Esophagus (tissue), 2 donors: ENCODE measurements around the gene XAB2. TPM values are rescaled to one million over a fixed set of nuclear protein-coding genes. Genes with fewer than 3 reads are reported as not detected.

ENCODE experiments used
- H3K27ac ChIP-seq, 2 donors: one replicate each; pipeline ENCODE4 v1.5.1; 2013; ENCODE audit warnings: low read depth in 2 of 2, mild to moderate bottlenecking in 2 of 2, inconsistent platforms in 1 of 2, low read length in 1 of 2, moderate library complexity in 1 of 2
- H3K27me3 ChIP-seq, 2 donors: one replicate each; pipeline ENCODE4 v1.6.1; 2013; ENCODE audit warnings: low read length in 2 of 2, control low read depth in 1 of 2, mild to moderate bottlenecking in 1 of 2; ENCODE audit not compliant: insufficient read depth in 2 of 2, control insufficient read depth in 1 of 2
- H3K36me3 ChIP-seq, 2 donors: one replicate each; pipeline ENCODE4 v1.6.1; 2013; ENCODE audit warnings: low read length in 1 of 2; ENCODE audit not compliant: control insufficient read depth in 2 of 2, insufficient read depth in 2 of 2
- H3K4me1 ChIP-seq, 2 donors: one replicate each; pipeline ENCODE4 v1.6.1; 2013; ENCODE audit warnings: low read length in 1 of 2; ENCODE audit not compliant: control insufficient read depth in 2 of 2, insufficient read depth in 2 of 2
- H3K4me3 ChIP-seq, 2 donors: one replicate each; pipeline ENCODE4 v1.5.1; 2013; ENCODE audit warnings: low read length in 2 of 2, mild to moderate bottlenecking in 2 of 2, low read depth in 1 of 2, moderate library complexity in 1 of 2
- H3K9me3 ChIP-seq, 2 donors: one replicate each; pipeline ENCODE4 v1.6.1; 2013; ENCODE audit warnings: mild to moderate bottlenecking in 2 of 2, low read depth in 1 of 2, low read length in 1 of 2, moderate library complexity in 1 of 2; ENCODE audit not compliant: control insufficient read depth in 2 of 2, insufficient read depth in 1 of 2
- WGBS, 2 donors: extraction: QIAGEN DNeasy Blood & Tissue Kit; methylation state at CpG; one replicate each; pipeline ENCODE4 v1.1.7; 2013; 5-methylcytosine and 5-hydroxymethylcytosine counted together
- polyA plus RNA-seq, 2 donors: library from polyadenylated mRNA; stranded (reverse); fragments of 200-250 nt; gene quantifications; one replicate each; pipeline ENCODE4 v1.2.3, GENCODE V29; 2013
- donor health status: healthy with polysubstance abuse.
- donor health status: Bipolar disorder and iron deficiency.

The XAB2 gene
- polyA plus RNA-seq, 2 donors, result 26.9 to 28.1 TPM

DNA sequence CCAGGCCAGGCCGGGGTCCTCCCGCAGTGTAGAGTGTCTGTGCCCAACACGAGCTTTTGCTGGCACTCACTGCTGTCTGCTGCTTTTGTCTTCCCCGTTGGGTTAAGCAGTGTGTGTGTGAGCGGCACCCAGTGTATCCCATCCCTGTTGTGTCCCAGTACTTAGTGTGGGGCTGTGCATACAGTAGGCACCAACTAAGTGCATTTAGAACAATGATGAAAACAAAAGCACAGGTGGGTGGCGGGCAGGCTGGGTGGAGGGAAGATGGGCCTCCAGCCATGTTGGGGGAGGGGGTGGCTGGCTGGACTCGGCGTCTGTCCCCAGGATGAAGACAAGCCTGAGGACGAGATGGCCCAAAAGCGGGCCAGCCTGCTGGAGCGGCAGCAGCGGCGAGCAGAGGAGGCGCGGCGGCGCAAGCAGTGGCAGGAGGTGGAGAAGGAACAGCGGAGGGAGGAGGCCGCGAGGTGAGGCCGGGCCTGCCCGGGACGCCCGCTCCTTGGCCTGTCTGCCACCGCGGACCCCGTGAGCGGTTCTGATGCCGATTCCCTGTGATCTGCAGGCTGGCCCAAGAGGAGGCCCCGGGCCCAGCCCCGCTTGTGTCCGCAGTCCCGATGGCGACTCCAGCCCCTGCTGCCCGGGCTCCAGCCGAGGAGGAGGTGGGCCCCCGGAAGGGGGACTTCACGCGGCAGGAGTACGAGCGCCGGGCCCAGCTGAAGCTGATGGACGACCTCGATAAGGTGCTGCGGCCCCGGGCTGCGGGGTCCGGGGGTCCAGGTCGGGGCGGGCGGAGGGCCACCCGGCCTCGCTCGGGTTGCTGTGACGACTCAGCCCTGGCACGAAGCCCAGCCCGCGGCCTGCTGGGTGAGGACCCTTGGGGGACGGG is 14.2 kb downstream of the XAB2 start:
- WGBS, 2 donors, result 83% methylated on average over 51 to 59 of the region's 59 CpGs
- peaks cover 0 to 49% of the 10 kb centered on the region in 2 donors for H3K36me3 ChIP-seq

DNA sequence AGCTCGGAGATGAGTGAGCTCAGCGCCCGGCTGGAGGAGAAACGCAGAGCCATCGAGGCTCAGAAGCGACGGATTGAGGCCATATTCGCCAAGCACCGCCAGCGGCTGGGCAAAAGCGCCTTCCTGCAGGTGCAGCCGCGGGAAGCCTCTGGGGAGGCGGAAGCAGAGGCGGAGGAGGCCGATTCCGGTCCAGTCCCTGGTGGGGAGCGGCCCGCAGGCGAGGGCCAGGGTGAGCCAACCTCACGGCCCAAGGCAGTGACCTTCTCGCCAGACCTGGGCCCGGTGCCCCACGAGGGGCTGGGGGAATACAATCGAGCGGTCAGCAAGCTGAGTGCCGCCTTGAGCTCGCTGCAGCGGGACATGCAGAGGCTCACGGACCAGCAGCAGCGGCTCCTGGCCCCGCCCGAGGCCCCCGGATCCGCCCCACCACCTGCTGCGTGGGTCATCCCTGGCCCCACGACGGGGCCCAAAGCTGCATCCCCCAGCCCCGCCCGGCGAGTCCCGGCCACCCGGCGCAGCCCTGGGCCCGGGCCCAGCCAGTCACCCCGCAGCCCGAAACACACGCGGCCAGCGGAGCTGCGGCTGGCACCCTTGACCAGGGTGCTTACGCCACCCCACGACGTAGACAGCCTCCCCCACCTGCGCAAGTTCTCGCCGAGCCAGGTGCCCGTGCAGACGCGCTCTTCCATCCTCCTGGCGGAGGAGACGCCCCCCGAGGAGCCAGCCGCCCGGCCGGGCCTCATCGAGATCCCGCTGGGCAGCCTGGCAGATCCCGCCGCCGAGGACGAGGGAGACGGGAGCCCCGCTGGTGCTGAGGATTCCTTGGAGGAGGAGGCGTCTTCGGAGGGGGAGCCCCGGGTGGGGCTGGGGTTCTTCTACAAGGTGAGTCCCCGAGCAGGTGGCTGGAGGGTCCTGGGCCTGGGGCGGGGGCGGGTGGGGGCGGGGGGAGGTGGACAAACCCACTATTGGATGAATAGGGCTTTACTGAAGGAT is 16.8 kb downstream of the XAB2 start:
- Histone ChIP-seq H3K27me3 (no peaks in the 10 kb centered on the region), H3K4me1 (no peaks in the 10 kb centered on the region), H3K36me3 (peaks cover 0 to 36% of the 10 kb centered on the region in 2 donors), H3K27ac (no peak overlapping the region), H3K4me3 (no peak overlapping the region), H3K9me3 (no peaks in the 10 kb centered on the region)
- 91 to 92% methylated on average over 70 to 81 of the region's 81 CpGs for WGBS, 2 donors

More for the DNA sequence above, 14.2 kb downstream of the XAB2 start:
- Histone ChIP-seq H3K4me3 (no peak overlapping the region), H3K4me1 (peaks cover 4 to 19% of the 10 kb centered on the region in 2 donors), H3K27me3 (no peaks in the 10 kb centered on the region), H3K9me3 (no peaks in the 10 kb centered on the region), H3K27ac (no peak overlapping the region)

DNA sequence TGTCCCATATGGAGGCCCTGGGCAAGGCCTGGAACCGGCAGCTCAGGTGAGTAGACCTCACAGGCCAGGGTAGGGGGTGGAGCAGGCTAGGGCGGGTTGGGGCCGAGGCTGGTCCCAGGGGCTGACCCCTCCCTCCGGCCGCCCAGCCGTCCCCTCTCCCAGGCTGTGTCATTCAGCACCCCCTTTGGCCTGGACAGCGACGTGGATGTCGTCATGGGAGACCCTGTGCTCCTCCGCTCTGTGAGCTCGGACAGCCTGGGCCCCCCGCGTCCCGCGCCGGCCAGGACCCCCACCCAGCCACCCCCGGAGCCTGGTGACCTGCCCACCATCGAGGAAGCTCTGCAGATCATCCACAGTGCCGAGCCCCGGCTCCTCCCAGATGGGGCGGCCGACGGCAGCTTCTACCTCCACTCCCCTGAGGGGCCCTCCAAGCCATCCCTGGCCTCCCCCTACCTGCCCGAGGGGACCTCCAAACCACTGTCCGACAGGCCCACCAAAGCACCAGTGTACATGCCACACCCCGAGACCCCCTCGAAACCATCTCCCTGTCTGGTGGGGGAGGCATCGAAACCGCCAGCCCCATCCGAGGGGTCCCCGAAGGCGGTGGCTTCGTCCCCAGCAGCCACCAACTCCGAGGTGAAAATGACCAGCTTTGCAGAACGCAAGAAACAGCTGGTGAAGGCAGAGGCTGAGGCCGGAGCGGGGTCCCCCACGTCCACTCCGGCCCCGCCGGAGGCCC is 17.6 kb downstream of the XAB2 start:
- 88 to 92% methylated on average over 40 to 41 of the region's 41 CpGs for WGBS, 2 donors
- Histone ChIP-seq H3K36me3 (peaks cover 0 to 32% of the 10 kb centered on the region in 2 donors), H3K9me3 (no peaks in the 10 kb centered on the region), H3K4me3 (no peak overlapping the region), H3K27ac (no peak overlapping the region), H3K27me3 (no peaks in the 10 kb centered on the region), H3K4me1 (no peaks in the 10 kb centered on the region)

DNA sequence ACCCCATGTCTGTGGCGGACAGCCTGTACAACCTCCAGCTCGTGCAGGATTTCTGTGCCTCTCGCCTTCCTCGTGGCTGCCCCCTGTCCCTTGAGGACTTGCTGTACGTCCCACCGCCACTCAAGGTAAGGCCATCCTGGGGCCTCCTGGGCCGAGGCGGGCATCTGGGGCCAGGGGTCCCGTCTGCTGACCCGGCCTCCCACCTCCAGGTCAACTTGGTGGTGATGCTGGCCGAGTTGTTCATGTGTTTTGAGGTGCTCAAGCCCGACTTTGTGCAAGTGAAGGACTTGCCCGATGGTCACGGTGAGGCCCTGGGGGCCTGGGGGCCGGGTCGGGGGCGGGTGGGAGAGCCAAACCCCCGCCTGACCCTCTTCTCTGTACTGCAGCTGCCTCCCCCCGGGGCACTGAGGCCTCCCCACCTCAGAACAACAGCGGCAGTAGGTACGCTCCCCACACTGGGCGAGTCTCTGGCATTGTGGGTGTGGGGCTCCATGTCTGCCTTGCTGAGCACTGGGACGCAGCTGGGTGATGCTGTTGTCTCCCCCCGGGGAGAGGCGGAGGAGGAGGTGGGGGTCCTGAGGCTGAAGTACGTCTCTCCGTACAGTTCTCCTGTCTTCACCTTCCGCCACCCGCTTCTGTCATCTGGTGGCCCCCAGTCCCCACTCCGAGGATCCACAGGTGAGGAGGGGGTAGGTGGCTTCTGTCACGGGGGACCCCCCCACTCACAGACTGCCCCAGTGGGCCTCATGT is 18.7 kb downstream of the XAB2 start:
- Histone ChIP-seq H3K4me1 (no peaks in the 10 kb centered on the region), H3K27me3 (no peaks in the 10 kb centered on the region), H3K4me3 (no peak overlapping the region), H3K9me3 (no peaks in the 10 kb centered on the region), H3K36me3 (peaks cover 0 to 37% of the 10 kb centered on the region in 2 donors), H3K27ac (no peak overlapping the region)
- WGBS, 2 donors, result 85 to 89% methylated on average over 31 of the region's 31 CpGs

DNA sequence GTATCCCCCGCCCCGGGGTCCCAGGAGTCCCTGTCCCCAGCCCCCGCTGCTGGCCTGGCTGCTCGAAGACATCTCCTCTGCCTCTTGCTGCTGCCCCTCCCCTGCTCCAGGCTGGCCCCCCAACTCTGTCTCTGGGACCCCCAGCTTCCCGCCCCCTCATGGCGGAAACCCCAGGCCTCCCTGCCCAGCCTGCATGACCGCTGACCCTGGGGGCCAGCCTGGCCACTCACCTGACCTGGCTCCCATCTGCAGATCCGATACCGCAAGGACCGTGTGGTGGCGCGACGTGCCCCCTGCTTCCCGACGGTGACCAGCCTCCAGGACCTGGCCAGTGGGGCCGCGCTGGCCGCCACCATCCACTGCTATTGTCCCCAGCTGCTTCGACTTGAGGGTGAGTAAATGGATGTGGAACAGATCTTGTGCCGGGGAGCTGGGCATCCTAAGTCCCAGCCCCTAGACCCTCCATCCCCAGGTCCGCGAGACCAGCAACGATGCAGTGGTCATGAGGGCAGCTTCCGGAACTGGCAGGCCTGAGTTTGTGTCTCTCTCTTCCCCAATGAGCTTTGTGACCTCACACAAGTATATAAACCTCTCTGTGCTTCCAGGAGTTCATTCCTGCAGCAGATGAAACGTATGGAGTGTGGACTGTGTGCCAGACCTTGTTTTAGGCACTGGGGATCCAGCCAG is 21.3 kb downstream of the XAB2 start:
- Histone ChIP-seq H3K27me3 (no peaks in the 10 kb centered on the region), H3K4me3 (no peak overlapping the region), H3K4me1 (peaks cover 0 to 4% of the 10 kb centered on the region in 2 donors), H3K9me3 (no peaks in the 10 kb centered on the region), H3K27ac (no peak overlapping the region), H3K36me3 (peaks cover 0 to 39% of the 10 kb centered on the region in 2 donors)
- WGBS, 2 donors, result 91 to 92% methylated on average over 25 of the region's 25 CpGs

DNA sequence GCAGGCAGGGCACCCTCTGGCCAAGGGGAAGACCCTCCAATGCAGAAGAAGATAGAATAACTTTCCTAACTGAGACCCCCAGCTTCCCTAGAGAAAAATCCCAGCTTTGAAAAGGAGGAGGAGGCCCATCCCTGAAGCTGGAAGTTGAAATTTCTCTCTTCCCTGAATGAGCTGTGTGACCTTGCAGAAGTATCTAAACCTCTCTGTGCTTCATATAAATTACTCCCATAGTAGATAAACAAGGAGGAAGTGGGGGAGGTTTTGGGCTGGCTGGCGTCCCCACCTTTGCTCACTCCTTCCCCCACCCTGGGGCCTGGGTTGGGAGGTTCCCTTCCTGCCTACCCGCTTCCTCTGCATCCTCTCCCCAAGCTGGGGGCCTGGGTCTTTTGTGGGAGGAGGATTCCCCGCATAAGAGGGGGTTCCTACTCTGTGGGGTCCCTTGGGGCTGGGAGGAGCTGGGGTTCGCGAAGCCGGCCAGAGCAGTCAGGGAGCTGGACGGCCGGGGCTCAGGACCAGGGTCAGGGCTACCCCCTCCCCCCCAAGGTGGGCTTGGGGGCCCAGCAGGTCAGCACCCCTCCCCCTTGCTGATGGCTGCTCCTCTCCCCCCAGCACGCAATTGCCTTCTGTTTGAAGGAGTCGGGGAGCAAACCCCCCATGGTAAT is 22.0 kb downstream of the XAB2 start:
- peaks cover 0 to 35% of the 10 kb centered on the region in 2 donors for H3K36me3 ChIP-seq
- H3K27me3 ChIP-seq, result no peaks in the 10 kb centered on the region
- WGBS, 2 donors, result 80 to 81% methylated on average over 10 of the region's 10 CpGs
- peaks cover 0 to 5% of the 10 kb centered on the region in 2 donors for H3K4me1 ChIP-seq
- no peak overlapping the region for H3K27ac ChIP-seq
- no peaks in the 10 kb centered on the region for H3K9me3 ChIP-seq
- no peak overlapping the region for H3K4me3 ChIP-seq

DNA sequence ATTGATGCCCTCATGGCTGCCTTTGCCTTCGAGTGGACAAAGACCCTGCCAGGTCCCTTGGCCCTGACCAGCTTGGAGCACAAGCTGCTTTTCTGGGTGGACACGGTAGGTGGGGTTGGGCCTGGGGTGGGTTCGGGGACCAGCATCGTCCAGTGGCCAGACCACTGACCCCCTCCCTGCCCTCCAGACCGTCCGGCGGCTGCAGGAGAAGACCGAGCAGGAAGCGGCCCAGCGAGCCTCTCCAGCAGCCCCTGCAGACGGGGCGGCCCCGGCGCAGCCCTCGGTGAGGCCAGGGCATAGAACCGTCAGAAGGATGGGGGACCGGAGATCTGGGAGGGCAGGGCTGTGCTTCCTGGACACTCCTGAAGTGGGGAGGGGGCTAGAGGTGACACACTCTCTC is 23.1 kb downstream of the XAB2 start:
- peaks cover 0 to 30% of the 10 kb centered on the region in 2 donors for H3K36me3 ChIP-seq
- H3K4me1 ChIP-seq, result peaks cover 0 to 6% of the 10 kb centered on the region in 2 donors
- no peak overlapping the region for H3K27ac ChIP-seq
- no peaks in the 10 kb centered on the region for H3K9me3 ChIP-seq
- no peak overlapping the region for H3K4me3 ChIP-seq
- WGBS, 2 donors, result 90 to 94% methylated on average over 17 of the region's 17 CpGs
- H3K27me3 ChIP-seq, result no peaks in the 10 kb centered on the region
